Keratinocyte (primary cell): Measurements from ENCODE around the gene AVPR2.

Source experiments
- CTCF ChIP-seq, 3 experiments: IDR thresholded peaks in 1 of 3; conservative IDR thresholded peaks in 1 of 3; optimal IDR thresholded peaks in 1 of 3; 2 replicates in 2 of 3; 3 replicates in 1 of 3; pipeline versions ENCODE3 to v1.5.1; 2011; ENCODE audit warnings: low read length in 3 of 3, mild to moderate bottlenecking in 3 of 3, moderate library complexity in 2 of 3, control low read depth in 1 of 3, inconsistent platforms in 1 of 3; ENCODE audit not compliant: insufficient read depth in 2 of 3; ENCODE audit errors: extremely low read depth in 1 of 3
- EZH2 ChIP-seq: IDR thresholded peaks from one replicate; pipeline ENCODE4 v1.6.1; 2012; ENCODE audit warnings: inconsistent platforms, mild to moderate bottlenecking, low read length, moderate library complexity

DNA sequence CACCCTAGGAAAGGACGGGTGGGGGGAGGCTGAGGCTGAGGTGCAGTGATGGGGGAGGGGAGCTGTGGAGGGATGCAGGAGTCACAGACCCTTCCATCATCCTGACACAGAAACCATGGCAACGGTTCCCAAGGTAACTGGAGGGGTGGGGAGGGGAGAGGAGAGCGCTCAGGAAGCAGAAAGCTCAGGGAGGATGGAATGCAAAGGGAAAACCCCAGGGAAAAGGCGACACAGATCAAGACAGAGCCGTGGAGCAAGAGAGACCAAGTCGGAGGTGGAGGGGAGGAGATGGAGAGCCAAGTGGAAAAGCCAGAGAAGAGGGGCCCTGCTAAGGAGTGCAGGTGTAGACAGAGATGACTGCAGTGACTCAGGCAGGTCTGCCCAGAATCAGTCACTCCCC, 33.0 kb upstream of the AVPR2 start:
- TF ChIP-seq CTCF (optimal IDR thresholded peaks at IDR 0.05 in 1 of 3, IDR thresholded peaks at IDR 0.05 in 1 of 3, conservative IDR thresholded peaks at IDR 0.05 in 1 of 3; ENCODE audit: extremely low read depth in 1 of 3, insufficient read depth in 2 of 3, low read length in 3 of 3) (no peak), EZH2 (no peak)
